HEK293 (cell line): ENCODE measurements around the gene DHRS12.
"Not testable (repeated sequence)": the region's sequence is repeated elsewhere in the genome, so short reads cannot be mapped to it uniquely, and the experiment has no call there.

Source experiments
- CTCF ChIA-PET: fragments of 350-600 bp; formaldehyde crosslinking; extraction: SDS; loops from one replicate; lab custom pipeline; 2021; ENCODE audit warnings: antibody characterized with exemption; lab: Yijun Ruan, JAX
- POLR2A ChIA-PET: fragments of 300-600 bp; formaldehyde crosslinking; extraction: SDS; loops from one replicate; lab custom pipeline; 2020; ENCODE audit warnings: antibody characterized with exemption, inconsistent platforms; lab: Yijun Ruan, JAX
- H3K27ac ChIP-seq: fragments of 200-500 bp; sonication (Bioruptor generic); 2 replicates; pipeline ENCODE4 v1.5.1; 2014; ENCODE audit warnings: low read depth, low read length, control low read depth, inconsistent platforms; ENCODE audit errors: extremely low read depth
- H3K36me3 ChIP-seq, 2 experiments: fragments of 200-500 bp in 1 of 2; sonication (Bioruptor generic) in 1 of 2; 1 replicate in 1 of 2; 2 replicates in 1 of 2; pipeline ENCODE4 v1.5.1; 2014 to 2017; ENCODE audit warnings: inconsistent platforms in 2 of 2, low read length in 2 of 2; ENCODE audit not compliant: control insufficient read depth in 2 of 2, insufficient read depth in 1 of 2
- H3K4me1 ChIP-seq: fragments of 200-500 bp; sonication (Bioruptor generic); 2 replicates; pipeline ENCODE4 v1.5.1; 2014; ENCODE audit warnings: mild to moderate bottlenecking, low read length, inconsistent platforms; ENCODE audit not compliant: control insufficient read depth, insufficient read depth
- H3K4me3 ChIP-seq: 2 replicates; pipeline ENCODE4 v1.5.1; 2011; ENCODE audit warnings: low read depth, mild to moderate bottlenecking, control low read depth, low read length, moderate library complexity
- H3K9me3 ChIP-seq: fragments of 200-500 bp; sonication (Bioruptor generic); 2 replicates; pipeline ENCODE4 v1.5.1; 2014; ENCODE audit warnings: low read depth, low read length, inconsistent platforms; ENCODE audit not compliant: control insufficient read depth, insufficient read depth
- BCL11A ChIP-seq: fragments of 450-650 bp; formaldehyde crosslinking; IDR thresholded peaks from 2 replicates; pipeline ENCODE4 v1.5.1; 2016; ENCODE audit warnings: low read depth, missing biosample characterization, missing genetic modification characterization
- GLIS1 ChIP-seq: fragments of 450-650 bp; formaldehyde crosslinking; IDR thresholded peaks from 2 replicates; pipeline ENCODE4 v1.5.1; 2016; ENCODE audit warnings: missing biosample characterization, missing genetic modification characterization
- GLIS2 ChIP-seq: fragments of 450-650 bp; formaldehyde crosslinking; IDR thresholded peaks from 2 replicates; pipeline ENCODE4 v1.5.1; 2016; ENCODE audit warnings: missing biosample characterization, missing genetic modification characterization
- HOXA7 ChIP-seq: sonication (generic); formaldehyde crosslinking; IDR thresholded peaks from 2 replicates; pipeline ENCODE4 v1.8.1; 2022; ENCODE audit warnings: missing genetic modification reagents, borderline replicate concordance
- KLF17 ChIP-seq: fragments of 450-650 bp; formaldehyde crosslinking; IDR thresholded peaks from 2 replicates; pipeline ENCODE4 v1.5.1; 2016; ENCODE audit warnings: missing biosample characterization, missing genetic modification characterization
- REPIN1 ChIP-seq: fragments of 450-650 bp; formaldehyde crosslinking; IDR thresholded peaks from 2 replicates; pipeline ENCODE4 v1.5.1; 2017; ENCODE audit warnings: missing biosample characterization, missing genetic modification characterization, low read depth
- WT1 ChIP-seq: fragments of 450-650 bp; formaldehyde crosslinking; IDR thresholded peaks from 2 replicates; pipeline ENCODE4 v1.5.1; 2016; ENCODE audit warnings: missing biosample characterization, missing genetic modification characterization
- ZBTB1 ChIP-seq: fragments of 450-650 bp; formaldehyde crosslinking; IDR thresholded peaks from 2 replicates; pipeline ENCODE4 v1.5.1; 2016; ENCODE audit warnings: missing biosample characterization, missing genetic modification characterization
- ZNF121 ChIP-seq: fragments of 450-650 bp; formaldehyde crosslinking; IDR thresholded peaks from 2 replicates; pipeline ENCODE4 v1.5.1; 2016; ENCODE audit warnings: missing biosample characterization, missing genetic modification characterization
- ZNF157 ChIP-seq: fragments of 450-650 bp; formaldehyde crosslinking; IDR thresholded peaks from 2 replicates; pipeline ENCODE4 v1.5.1; 2016; ENCODE audit warnings: missing biosample characterization, missing genetic modification characterization
- ZNF23 ChIP-seq: fragments of 450-650 bp; formaldehyde crosslinking; IDR thresholded peaks from 2 replicates; pipeline ENCODE4 v1.5.1; 2016; ENCODE audit warnings: missing biosample characterization, missing genetic modification characterization, borderline replicate concordance
- ZNF280C ChIP-seq: fragments of 450-650 bp; formaldehyde crosslinking; IDR thresholded peaks from 2 replicates; pipeline ENCODE4 v1.5.1; 2016; ENCODE audit warnings: missing biosample characterization, missing genetic modification characterization
- ZNF302 ChIP-seq: fragments of 450-650 bp; formaldehyde crosslinking; IDR thresholded peaks from 2 replicates; pipeline ENCODE4 v1.5.1; 2016; ENCODE audit warnings: missing biosample characterization, missing genetic modification characterization, low read depth
- ZNF558 ChIP-seq: fragments of 450-650 bp; formaldehyde crosslinking; IDR thresholded peaks from 2 replicates; pipeline ENCODE4 v1.5.1; 2016; ENCODE audit warnings: missing biosample characterization, missing genetic modification characterization
- ZNF580 ChIP-seq: fragments of 450-650 bp; formaldehyde crosslinking; IDR thresholded peaks from 2 replicates; pipeline ENCODE4 v1.5.1; 2016; ENCODE audit warnings: missing biosample characterization, missing genetic modification characterization
- ZNF658 ChIP-seq: fragments of 450-650 bp; formaldehyde crosslinking; IDR thresholded peaks from 2 replicates; pipeline ENCODE4; 2016; ENCODE audit warnings: missing biosample characterization, missing genetic modification characterization
- ZNF660 ChIP-seq: fragments of 450-650 bp; IDR thresholded peaks from 2 replicates; pipeline ENCODE4 v1.5.1; 2018; ENCODE audit warnings: missing biosample characterization, mild to moderate bottlenecking, missing genetic modification characterization
- ZNF670 ChIP-seq: fragments of 450-650 bp; formaldehyde crosslinking; IDR thresholded peaks from 2 replicates; pipeline ENCODE4 v1.5.1; 2016; ENCODE audit warnings: missing biosample characterization, missing genetic modification characterization, low read depth
- ZNF704 ChIP-seq: fragments of 450-650 bp; formaldehyde crosslinking; IDR thresholded peaks from 2 replicates; pipeline ENCODE4 v1.5.1; 2016; ENCODE audit warnings: missing biosample characterization, missing genetic modification characterization
- ZNF792 ChIP-seq: fragments of 450-650 bp; formaldehyde crosslinking; IDR thresholded peaks from 2 replicates; pipeline ENCODE4 v1.5.1; 2016; ENCODE audit warnings: missing biosample characterization, missing genetic modification characterization
- ZNF843 ChIP-seq: fragments of 450-650 bp; formaldehyde crosslinking; IDR thresholded peaks from 2 replicates; pipeline ENCODE4 v1.5.1; 2016; ENCODE audit warnings: missing biosample characterization, missing genetic modification characterization
- ZSCAN16 ChIP-seq: fragments of 450-650 bp; formaldehyde crosslinking; IDR thresholded peaks from 2 replicates; pipeline ENCODE4 v1.5.1; 2016; ENCODE audit warnings: missing biosample characterization, missing genetic modification characterization
- ZXDB ChIP-seq: fragments of 450-650 bp; formaldehyde crosslinking; IDR thresholded peaks from 2 replicates; pipeline ENCODE4 v1.5.1; 2016; ENCODE audit warnings: missing biosample characterization, missing genetic modification characterization

Gene DHRS12

GRCh38 chr13:51826606-51827005 is 22.6 kb upstream of the DHRS12 start (continued):
- TF ChIP-seq REPIN1 (no peak), ZBTB1 (tag by site-specific recombination) (no peak), ZNF121 (tag by site-specific recombination) (no peak), ZNF792 (tag by site-specific recombination) (no peak), ZNF558 (tag by site-specific recombination) (no peak), ZNF280C (tag by site-specific recombination) (no peak), ZNF658 (no peak), ZXDB (tag by site-specific recombination) (no peak)

- POLR2A ChIA-PET = no interaction called here
- H3K9me3 ChIP-seq = no peaks in the 10 kb centered on the region
- no peak overlapping the region for H3K4me3 ChIP-seq
- no peaks in the 10 kb centered on the region for H3K4me1 ChIP-seq
- CTCF ChIA-PET = interaction anchor here (1.4 to 5.3 kb wide), 2 partner anchors 11 to 24 kb away, joined by 5 to 28 read pairs; no protein-coding TSS in a partner anchor
- H3K27ac ChIP-seq = no peak overlapping the region
- no peaks in the 10 kb centered on the region for H3K36me3 ChIP-seq
- TF ChIP-seq ZSCAN16 (tag by site-specific recombination) (no peak), WT1 (tag by site-specific recombination) (no peak), ZNF558 (tag by site-specific recombination) (no peak), ZNF843 (tag by site-specific recombination) (no peak), BCL11A (tag by site-specific recombination) (no peak)
These were observed 21.8 kb upstream of the DHRS12 start for GRCh38 chr13:51825681-51826254.

GRCh38 chr13:51825165-51825592 is 21.2 kb upstream of the DHRS12 start:
- POLR2A ChIA-PET = no interaction called here
- TF ChIP-seq GLIS2 (tag by site-specific recombination) (no peak), ZNF580 (no peak)
- Histone ChIP-seq H3K9me3 (no peaks in the 10 kb centered on the region), H3K36me3 (no peaks in the 10 kb centered on the region), H3K4me3 (no peak overlapping the region), H3K4me1 (no peaks in the 10 kb centered on the region), H3K27ac (no peak overlapping the region)
- CTCF ChIA-PET = interaction anchor here (5.3 kb wide), 1 partner anchor 11 kb away, joined by 28 read pairs; no protein-coding TSS in a partner anchor

GRCh38 chr13:51824712-51825111 is 20.7 kb upstream of the DHRS12 start:
- H3K4me3 ChIP-seq, POLR2A ChIA-PET, H3K4me1 ChIP-seq, H3K9me3 ChIP-seq, H3K27ac ChIP-seq, H3K36me3 ChIP-seq: not testable (repeated sequence)
- CTCF ChIA-PET = interaction anchor here (0.6 kb wide), 1 partner anchor 9 kb away, joined by 3 read pairs; no protein-coding TSS in a partner anchor

- no peak overlapping the region for H3K4me3 ChIP-seq
- ChIA-PET CTCF (interaction anchor here (1.5 kb wide), 1 partner anchor 10 kb away, joined by 6 read pairs; no protein-coding TSS in a partner anchor), POLR2A (no interaction called here)
- H3K9me3 ChIP-seq = no peaks in the 10 kb centered on the region
- no peaks in the 10 kb centered on the region for H3K36me3 ChIP-seq
- no peak overlapping the region for H3K27ac ChIP-seq
- H3K4me1 ChIP-seq = no peaks in the 10 kb centered on the region
- TF ChIP-seq GLIS1 (tag by site-specific recombination) = no peak
- TF ChIP-seq ZNF23 (tag by site-specific recombination) = no peak
- TF ChIP-seq ZNF121 (tag by site-specific recombination) = no peak
- no peak for TF ChIP-seq ZNF660 (tag by site-specific recombination)
- TF ChIP-seq ZNF558 (tag by site-specific recombination) = no peak
- no peak for TF ChIP-seq ZNF704 (tag by site-specific recombination)
- no peak for TF ChIP-seq ZNF302
- no peak for TF ChIP-seq HOXA7 (CRISPR knock-in tag)
- no peak for TF ChIP-seq WT1 (tag by site-specific recombination)
- TF ChIP-seq ZNF670 = no peak
- no peak for TF ChIP-seq ZNF157
- TF ChIP-seq KLF17 (tag by site-specific recombination) = no peak
These were observed 19.9 kb upstream of the DHRS12 start for GRCh38 chr13:51823863-51824262.
